Gastrocnemius medialis (tissue), 4 donors: ENCODE measurements around the gene GPATCH1.

Experiments
- CTCF ChIP-seq, 5 experiments: fragments of 450-650 bp in 3 of 5; fragments of 200-600 bp in 2 of 5; sonication (generic) in 2 of 5; IDR thresholded peaks in 4 of 5; conservative IDR thresholded peaks in 1 of 5; 1 replicate in 4 of 5; 2 replicates in 1 of 5; pipeline ENCODE4 v1.5.1; 2016 to 2019; ENCODE audit warnings: antibody characterized with exemption in 5 of 5, mild to moderate bottlenecking in 3 of 5, moderate library complexity in 3 of 5
- POLR2A ChIP-seq, 2 donors: fragments of 450-650 bp; IDR thresholded peaks; one replicate each; pipeline ENCODE4 v1.6.1; 2017; ENCODE audit warnings: antibody characterized with exemption in 2 of 2, mild to moderate bottlenecking in 2 of 2, moderate library complexity in 2 of 2

- TF ChIP-seq CTCF (IDR thresholded peaks at IDR 0.05 in 4 of 5, conservative IDR thresholded peaks at IDR 0.05 in 1 of 5) (no peak), POLR2A (IDR thresholded peaks at IDR 0.05) (no peak)
Measured at GRCh38 chr19:33062902-33063301, 18.1 kb upstream of the GPATCH1 start.
